Measurements from ENCODE around the gene SLC2A8. TPM values are rescaled to one million over a fixed set of nuclear protein-coding genes. Genes with fewer than 3 reads are reported as not detected.

The SLC2A8 gene
- polyA plus RNA-seq, 4 donors, result 13.9 to 31.6 (median 22.1) TPM

- peak; percentile 79 to 97 (median 91) for DNase-seq (ENCODE audit: low read depth in 4 of 4, low spot score in 2 of 4)
These were observed 27.1 kb downstream of the SLC2A8 start, which contains the start of gene ZNF79 for GRCh38 chr9:127423934-127424675. TSS of gene ZNF79 (plus strand) at chr9:127424382. CDS start at chr9:127424788, 406 bp downstream.

- no peak for DNase-seq (ENCODE audit: low read depth in 4 of 4, low spot score in 2 of 4)
These were observed 27.7 kb downstream of the SLC2A8 start for GRCh38 chr9:127424676-127424999.

GRCh38 chr9:127426756-127427155 lies 29.8 kb downstream of the SLC2A8 start:
- DNase-seq (ENCODE audit: low read depth in 4 of 4, low spot score in 2 of 4), result no peak

GRCh38 chr9:127428348-127428747 lies 31.4 kb downstream of the SLC2A8 start:
- no peak for DNase-seq (ENCODE audit: low read depth in 4 of 4, low spot score in 2 of 4)

GRCh38 chr9:127430415-127430814 lies 33.4 kb downstream of the SLC2A8 start:
- no peak for DNase-seq (ENCODE audit: low read depth in 4 of 4, low spot score in 2 of 4)

- DNase-seq (ENCODE audit: low read depth in 4 of 4, low spot score in 2 of 4), result no peak
These were observed 40.7 kb downstream of the SLC2A8 start for GRCh38 chr9:127437497-127438264.

GRCh38 chr9:127438394-127438793 lies 41.4 kb downstream of the SLC2A8 start:
- DNase-seq (ENCODE audit: low read depth in 4 of 4, low spot score in 2 of 4), result no peak

GRCh38 chr9:127444283-127444920 lies 47.4 kb downstream of the SLC2A8 start:
- no peak for DNase-seq (ENCODE audit: low read depth in 4 of 4, low spot score in 2 of 4)

GRCh38 chr9:127444921-127445850 lies 48.2 kb downstream of the SLC2A8 start:
- no peak for DNase-seq (ENCODE audit: low read depth in 4 of 4, low spot score in 2 of 4)

- no peak for DNase-seq (ENCODE audit: low read depth in 4 of 4, low spot score in 2 of 4)
These were observed 49.1 kb downstream of the SLC2A8 start for GRCh38 chr9:127445851-127446712.

- DNase-seq (ENCODE audit: low read depth in 4 of 4, low spot score in 2 of 4), result no peak
These were observed 49.9 kb downstream of the SLC2A8 start for GRCh38 chr9:127446713-127447415.

GRCh38 chr9:127447416-127448111 lies 50.6 kb downstream of the SLC2A8 start:
- no peak for DNase-seq (ENCODE audit: low read depth in 4 of 4, low spot score in 2 of 4)

- no peak for DNase-seq (ENCODE audit: low read depth in 4 of 4, low spot score in 2 of 4)
These were observed 51.3 kb downstream of the SLC2A8 start for GRCh38 chr9:127448112-127448805.

- DNase-seq (ENCODE audit: low read depth in 4 of 4, low spot score in 2 of 4), result no peak
These were observed 52.5 kb downstream of the SLC2A8 start for GRCh38 chr9:127449332-127449966.

GRCh38 chr9:127450243-127450760 lies 53.3 kb downstream of the SLC2A8 start:
- no peak for DNase-seq (ENCODE audit: low read depth in 4 of 4, low spot score in 2 of 4)

GRCh38 chr9:127450830-127451607 lies 54.0 kb downstream of the SLC2A8 start, which contains the start of the genes LRSAM1 and RPL12:
TSS of gene LRSAM1 (plus strand) at chr9:127451510. CDS start at chr9:127454528, 3,018 bp downstream.
TSS of gene RPL12 (minus strand) at chr9:127451406. CDS start at chr9:127451317, 89 bp downstream.
- DNase-seq (ENCODE audit: low read depth in 4 of 4, low spot score in 2 of 4), result peak; percentile 94 to 97 (median 96)
